Measurements from ENCODE around the gene BASP1.
A peak's percentile ranks its signal among the peaks of the same experiment; 100 is the strongest.

Gene BASP1

GRCh38 chr5:17219469-17219868 lies 2.0 kb downstream of the BASP1 start:
- Histone ChIP-seq H3K79me1 (ENCODE audit: low read depth, low read length) (no peaks in the 10 kb centered on the region), H3K4me3 (ENCODE audit: low read length in 2 of 2) (peak overlapping the region; percentile 81 to 87), H3K23ac (ENCODE audit: low read depth, low read length, poor library complexity) (no peak overlapping the region), H2AK5ac (ENCODE audit: low read depth, low read length) (no peak overlapping the region), H3K14ac (ENCODE audit: low read length) (no peak overlapping the region), H3K18ac (ENCODE audit: low read length) (no peak overlapping the region), H3K4me2 (ENCODE audit: insufficient read depth, low read length, poor library complexity, severe bottlenecking) (peak overlapping the region; percentile 65), H4K91ac (ENCODE audit: low read depth, low read length, poor library complexity) (no peak overlapping the region), H3K4ac (ENCODE audit: low read length) (no peak overlapping the region), H3K4me1 (ENCODE audit: control insufficient read depth in 2 of 2, insufficient read depth in 1 of 2, low read depth in 1 of 2, low read length in 2 of 2) (peaks cover 4 to 10% of the 10 kb centered on the region in 2 donors), H2BK5ac (ENCODE audit: low read length) (no peak overlapping the region), H3K36me3 (replicated peaks in 1 of 2; ENCODE audit: control insufficient read depth in 2 of 2, insufficient read depth in 2 of 2, low read length in 2 of 2) (peaks cover 0 to 40% of the 10 kb centered on the region in 2 donors), H2BK15ac (ENCODE audit: low read length) (no peak overlapping the region), H3K27ac (replicated peaks; ENCODE audit: low read length) (no peak overlapping the region), H4K8ac (ENCODE audit: low read depth, low read length) (no peak overlapping the region), H3K27me3 (ENCODE audit: control insufficient read depth in 3 of 3, insufficient read depth in 3 of 3, low read depth in 1 of 3, low read length in 3 of 3) (no peaks in the 10 kb centered on the region), H2BK120ac (ENCODE audit: low read depth, low read length) (no peak overlapping the region), H2BK12ac (ENCODE audit: low read length) (no peak overlapping the region), H2AFZ (ENCODE audit: low read length) (peak overlapping the region; percentile 86), H3K9ac (ENCODE audit: low read depth, low read length, poor library complexity) (no peak overlapping the region), H3K9me3 (replicated peaks in 1 of 2; ENCODE audit: control insufficient read depth in 2 of 2, insufficient read depth in 1 of 2, low read depth in 1 of 2, low read length in 2 of 2) (peaks cover 0 to 5% of the 10 kb centered on the region in 2 donors)
- WGBS, 2 donors (ENCODE audit: extremely low coverage in 2 of 2, insufficient read length in 2 of 2, insufficient replicate concordance in 1 of 2) = no CpG with 5 or more reads among the region's 12 CpGs
- no peak for DNase-seq (ENCODE audit: low spot score)

- Histone ChIP-seq H3K23ac (ENCODE audit: low read depth, low read length, poor library complexity) (no peak overlapping the region), H3K4me1 (ENCODE audit: control insufficient read depth in 2 of 2, insufficient read depth in 1 of 2, low read depth in 1 of 2, low read length in 2 of 2) (peaks cover 4 to 13% of the 10 kb centered on the region in 2 donors), H3K36me3 (replicated peaks in 1 of 2; ENCODE audit: control insufficient read depth in 2 of 2, insufficient read depth in 2 of 2, low read length in 2 of 2) (peaks cover 0 to 46% of the 10 kb centered on the region in 2 donors), H3K27me3 (ENCODE audit: control insufficient read depth in 3 of 3, insufficient read depth in 3 of 3, low read depth in 1 of 3, low read length in 3 of 3) (no peaks in the 10 kb centered on the region), H3K14ac (ENCODE audit: low read length) (no peak overlapping the region), H2BK5ac (ENCODE audit: low read length) (no peak overlapping the region), H3K4me2 (ENCODE audit: insufficient read depth, low read length, poor library complexity, severe bottlenecking) (no peak overlapping the region), H3K9ac (ENCODE audit: low read depth, low read length, poor library complexity) (no peak overlapping the region), H3K4ac (ENCODE audit: low read length) (no peak overlapping the region), H2BK12ac (ENCODE audit: low read length) (no peak overlapping the region), H3K4me3 (ENCODE audit: low read length in 2 of 2) (no peak overlapping the region), H2BK15ac (ENCODE audit: low read length) (no peak overlapping the region), H2BK120ac (ENCODE audit: low read depth, low read length) (no peak overlapping the region), H2AK5ac (ENCODE audit: low read depth, low read length) (no peak overlapping the region), H3K9me3 (replicated peaks in 1 of 2; ENCODE audit: control insufficient read depth in 2 of 2, insufficient read depth in 1 of 2, low read depth in 1 of 2, low read length in 2 of 2) (peaks cover 0 to 5% of the 10 kb centered on the region in 2 donors), H3K27ac (replicated peaks; ENCODE audit: low read length) (no peak overlapping the region), H3K18ac (ENCODE audit: low read length) (no peak overlapping the region), H4K91ac (ENCODE audit: low read depth, low read length, poor library complexity) (no peak overlapping the region), H3K79me1 (ENCODE audit: low read depth, low read length) (no peaks in the 10 kb centered on the region), H4K8ac (ENCODE audit: low read depth, low read length) (no peak overlapping the region), H2AFZ (ENCODE audit: low read length) (no peak overlapping the region)
- no CpG with 5 or more reads among the region's 6 CpGs for WGBS, 2 donors (ENCODE audit: extremely low coverage in 2 of 2, insufficient read length in 2 of 2, insufficient replicate concordance in 1 of 2)
- no peak for DNase-seq (ENCODE audit: low spot score)
Observed at GRCh38 chr5:17219992-17220391, 2.6 kb downstream of the BASP1 start.

GRCh38 chr5:17220469-17220868 lies 3.0 kb downstream of the BASP1 start:
- H3K4ac ChIP-seq (ENCODE audit: low read length) = no peak overlapping the region
- no peak overlapping the region for H2BK5ac ChIP-seq (ENCODE audit: low read length)
- peaks cover 0 to 50% of the 10 kb centered on the region in 2 donors for H3K36me3 ChIP-seq (replicated peaks in 1 of 2; ENCODE audit: control insufficient read depth in 2 of 2, insufficient read depth in 2 of 2, low read length in 2 of 2)
- peaks cover 4 to 15% of the 10 kb centered on the region in 2 donors for H3K4me1 ChIP-seq (ENCODE audit: control insufficient read depth in 2 of 2, insufficient read depth in 1 of 2, low read depth in 1 of 2, low read length in 2 of 2)
- no peak overlapping the region for H4K8ac ChIP-seq (ENCODE audit: low read depth, low read length)
- no CpG with 5 or more reads among the region's 4 CpGs for WGBS, 2 donors (ENCODE audit: extremely low coverage in 2 of 2, insufficient read length in 2 of 2, insufficient replicate concordance in 1 of 2)
- no peak overlapping the region for H3K27ac ChIP-seq (replicated peaks; ENCODE audit: low read length)
- H3K79me1 ChIP-seq (ENCODE audit: low read depth, low read length) = no peaks in the 10 kb centered on the region
- H2BK12ac ChIP-seq (ENCODE audit: low read length) = no peak overlapping the region
- H3K23ac ChIP-seq (ENCODE audit: low read depth, low read length, poor library complexity) = no peak overlapping the region
- H3K14ac ChIP-seq (ENCODE audit: low read length) = no peak overlapping the region
- H2BK120ac ChIP-seq (ENCODE audit: low read depth, low read length) = no peak overlapping the region
- H3K4me3 ChIP-seq (ENCODE audit: low read length in 2 of 2) = no peak overlapping the region
- H3K9me3 ChIP-seq (replicated peaks in 1 of 2; ENCODE audit: control insufficient read depth in 2 of 2, insufficient read depth in 1 of 2, low read depth in 1 of 2, low read length in 2 of 2) = peaks cover 0 to 5% of the 10 kb centered on the region in 2 donors
- H2AFZ ChIP-seq (ENCODE audit: low read length) = no peak overlapping the region
- DNase-seq (ENCODE audit: low spot score) = no peak
- no peak overlapping the region for H2AK5ac ChIP-seq (ENCODE audit: low read depth, low read length)
- H3K27me3 ChIP-seq (ENCODE audit: control insufficient read depth in 3 of 3, insufficient read depth in 3 of 3, low read depth in 1 of 3, low read length in 3 of 3) = no peaks in the 10 kb centered on the region
- no peak overlapping the region for H3K18ac ChIP-seq (ENCODE audit: low read length)
- no peak overlapping the region for H2BK15ac ChIP-seq (ENCODE audit: low read length)
- no peak overlapping the region for H3K4me2 ChIP-seq (ENCODE audit: insufficient read depth, low read length, poor library complexity, severe bottlenecking)
- H4K91ac ChIP-seq (ENCODE audit: low read depth, low read length, poor library complexity) = no peak overlapping the region
- H3K9ac ChIP-seq (ENCODE audit: low read depth, low read length, poor library complexity) = no peak overlapping the region

GRCh38 chr5:17221843-17222636 lies 4.6 kb downstream of the BASP1 start:
- DNase-seq (ENCODE audit: low spot score) = no peak
- H2BK5ac ChIP-seq (ENCODE audit: low read length) = no peak overlapping the region
- no peak overlapping the region for H3K4ac ChIP-seq (ENCODE audit: low read length)
- H3K9ac ChIP-seq (ENCODE audit: low read depth, low read length, poor library complexity) = no peak overlapping the region
- no peak overlapping the region for H3K14ac ChIP-seq (ENCODE audit: low read length)
- no peak overlapping the region for H2BK12ac ChIP-seq (ENCODE audit: low read length)
- H3K4me3 ChIP-seq (ENCODE audit: low read length in 2 of 2) = no peak overlapping the region
- no peaks in the 10 kb centered on the region for H3K79me1 ChIP-seq (ENCODE audit: low read depth, low read length)
- peaks cover 2 to 16% of the 10 kb centered on the region in 2 donors for H3K4me1 ChIP-seq (ENCODE audit: control insufficient read depth in 2 of 2, insufficient read depth in 1 of 2, low read depth in 1 of 2, low read length in 2 of 2)
- no peak overlapping the region for H4K91ac ChIP-seq (ENCODE audit: low read depth, low read length, poor library complexity)
- no peak overlapping the region for H3K27ac ChIP-seq (replicated peaks; ENCODE audit: low read length)
- H3K18ac ChIP-seq (ENCODE audit: low read length) = no peak overlapping the region
- no CpG with 5 or more reads among the region's 4 CpGs for WGBS, 2 donors (ENCODE audit: extremely low coverage in 2 of 2, insufficient read length in 2 of 2, insufficient replicate concordance in 1 of 2)
- H2BK120ac ChIP-seq (ENCODE audit: low read depth, low read length) = no peak overlapping the region
- H4K8ac ChIP-seq (ENCODE audit: low read depth, low read length) = no peak overlapping the region
- H2AFZ ChIP-seq (ENCODE audit: low read length) = no peak overlapping the region
- H3K23ac ChIP-seq (ENCODE audit: low read depth, low read length, poor library complexity) = no peak overlapping the region
- H2BK15ac ChIP-seq (ENCODE audit: low read length) = no peak overlapping the region
- peaks cover 0 to 9% of the 10 kb centered on the region in 2 donors for H3K9me3 ChIP-seq (replicated peaks in 1 of 2; ENCODE audit: control insufficient read depth in 2 of 2, insufficient read depth in 1 of 2, low read depth in 1 of 2, low read length in 2 of 2)
- H2AK5ac ChIP-seq (ENCODE audit: low read depth, low read length) = no peak overlapping the region
- H3K4me2 ChIP-seq (ENCODE audit: insufficient read depth, low read length, poor library complexity, severe bottlenecking) = no peak overlapping the region
- no peaks in the 10 kb centered on the region for H3K27me3 ChIP-seq (ENCODE audit: control insufficient read depth in 3 of 3, insufficient read depth in 3 of 3, low read depth in 1 of 3, low read length in 3 of 3)
- H3K36me3 ChIP-seq (replicated peaks in 1 of 2; ENCODE audit: control insufficient read depth in 2 of 2, insufficient read depth in 2 of 2, low read length in 2 of 2) = peaks cover 0 to 55% of the 10 kb centered on the region in 2 donors

All from neuronal stem cell (in vitro differentiated cells).